ENCODE data around the gene LRIG1. TPM values are rescaled to one million over a fixed set of nuclear protein-coding genes. Genes with fewer than 3 reads are reported as not detected.

The LRIG1 gene
- 5.8 and 8.9 TPM in 2 replicates for total RNA-seq (2014; rRNA removed; shearing (Covaris generic))
- polyA plus RNA-seq (2014; cell fraction: nucleus; rRNA removed), result 4.7 and 5.0 TPM in 2 replicates

- DNase-seq (ENCODE audit: extremely low read depth, low read depth), result peak; percentile 93
These were observed at the start of gene LRIG1 for GRCh38 chr3:66500576-66501482. TSS of gene LRIG1 (minus strand) at chr3:66501022. CDS start at chr3:66500407, 615 bp downstream.

GRCh38 chr3:66544619-66545429 is 44.0 kb upstream of the LRIG1 start:
- DNase-seq (ENCODE audit: extremely low read depth, low read depth), result no peak

GRCh38 chr3:66542153-66542552 is 41.3 kb upstream of the LRIG1 start:
- DNase-seq (ENCODE audit: extremely low read depth, low read depth), result no peak

GRCh38 chr3:66539466-66539989 is 38.7 kb upstream of the LRIG1 start:
- no peak for DNase-seq (ENCODE audit: extremely low read depth, low read depth)

- DNase-seq (ENCODE audit: extremely low read depth, low read depth), result no peak
These were observed 37.6 kb upstream of the LRIG1 start for GRCh38 chr3:66538390-66538789.

GRCh38 chr3:66537735-66538134 is 36.9 kb upstream of the LRIG1 start:
- DNase-seq (ENCODE audit: extremely low read depth, low read depth), result no peak

GRCh38 chr3:66536791-66537190 is 36.0 kb upstream of the LRIG1 start:
- DNase-seq (ENCODE audit: extremely low read depth, low read depth), result no peak

- no peak for DNase-seq (ENCODE audit: extremely low read depth, low read depth)
These were observed 33.6 kb upstream of the LRIG1 start for GRCh38 chr3:66534304-66534845.

- no peak for DNase-seq (ENCODE audit: extremely low read depth, low read depth)
These were observed 31.8 kb upstream of the LRIG1 start for GRCh38 chr3:66532613-66533012.

GRCh38 chr3:66532160-66532587 is 31.4 kb upstream of the LRIG1 start:
- DNase-seq (ENCODE audit: extremely low read depth, low read depth), result no peak

- no peak for DNase-seq (ENCODE audit: extremely low read depth, low read depth)
These were observed 30.4 kb upstream of the LRIG1 start for GRCh38 chr3:66531256-66531655.

- no peak for DNase-seq (ENCODE audit: extremely low read depth, low read depth)
These were observed 26.4 kb upstream of the LRIG1 start for GRCh38 chr3:66527246-66527645.

GRCh38 chr3:66525771-66526170 is 24.9 kb upstream of the LRIG1 start:
- DNase-seq (ENCODE audit: extremely low read depth, low read depth), result no peak

- no peak for DNase-seq (ENCODE audit: extremely low read depth, low read depth)
These were observed 19.9 kb upstream of the LRIG1 start for GRCh38 chr3:66520724-66521123.

GRCh38 chr3:66518644-66519043 is 17.8 kb upstream of the LRIG1 start:
- DNase-seq (ENCODE audit: extremely low read depth, low read depth), result no peak

GRCh38 chr3:66518126-66518525 is 17.3 kb upstream of the LRIG1 start:
- no peak for DNase-seq (ENCODE audit: extremely low read depth, low read depth)

- no peak for DNase-seq (ENCODE audit: extremely low read depth, low read depth)
These were observed 16.4 kb upstream of the LRIG1 start for GRCh38 chr3:66517241-66517640.

- no peak for DNase-seq (ENCODE audit: extremely low read depth, low read depth)
These were observed 7.6 kb upstream of the LRIG1 start for GRCh38 chr3:66508461-66508860.

GRCh38 chr3:66507423-66508260 is 6.8 kb upstream of the LRIG1 start:
- DNase-seq (ENCODE audit: extremely low read depth, low read depth), result no peak

GRCh38 chr3:66506154-66506553 is 5.3 kb upstream of the LRIG1 start:
- no peak for DNase-seq (ENCODE audit: extremely low read depth, low read depth)
